ENCODE measurements around the gene SLC25A21.
"Not testable (repeated sequence)": the region's sequence is repeated elsewhere in the genome, so short reads cannot be mapped to it uniquely, and the experiment has no call there.

The SLC25A21 gene

DNA sequence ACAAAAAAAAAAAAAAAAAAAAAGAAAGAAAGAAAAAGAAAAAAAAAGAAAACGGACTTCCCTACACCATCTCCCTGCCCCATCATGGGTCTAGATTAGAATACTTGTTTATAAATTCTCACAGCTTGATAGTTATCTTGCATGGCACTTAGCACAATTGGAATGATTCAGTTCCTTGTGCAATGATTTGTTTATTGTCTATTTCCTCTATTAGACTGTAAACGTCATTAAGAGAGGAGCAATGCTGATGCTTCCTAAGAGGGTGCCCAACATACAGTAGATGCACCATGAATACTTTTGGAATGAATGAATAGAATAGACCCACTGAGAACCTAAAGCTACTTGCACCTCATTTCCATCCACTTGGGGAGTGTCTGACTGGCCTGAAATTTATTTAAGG, 469.9 kb downstream of the SLC25A21 start:
- peaks cover 2% of the 10 kb centered on the region for H3K79me1 ChIP-seq (ENCODE audit: low read length)
- no peak overlapping the region for H2BK12ac ChIP-seq (ENCODE audit: low read length)
- H4K91ac ChIP-seq (ENCODE audit: low read depth, low read length) = no peak overlapping the region
- DNase-seq = no peak
- no peak overlapping the region for H3K4me3 ChIP-seq (ENCODE audit: low read depth, low read length)
- peaks cover 7 to 22% of the 10 kb centered on the region in 2 experiments for H3K4me1 ChIP-seq (ENCODE audit: control insufficient read depth in 1 of 2, insufficient read depth in 2 of 2, low read length in 2 of 2)
- no peaks in the 10 kb centered on the region for H3K36me3 ChIP-seq (ENCODE audit: control insufficient read depth in 1 of 2, insufficient read depth in 2 of 2, low read length in 2 of 2)
- H3K4me2 ChIP-seq (ENCODE audit: low read length) = no peak overlapping the region
- no peak overlapping the region for H2BK120ac ChIP-seq (ENCODE audit: insufficient read depth, low read length, poor library complexity)
- H3K23ac ChIP-seq (ENCODE audit: low read length) = no peak overlapping the region
- H4K8ac ChIP-seq (ENCODE audit: low read depth, low read length) = no peak overlapping the region
- H2AFZ ChIP-seq (ENCODE audit: insufficient read depth, low read length, poor library complexity) = no peak overlapping the region
- H3K18ac ChIP-seq (ENCODE audit: low read length) = no peak overlapping the region
- no peak overlapping the region for H3K14ac ChIP-seq (ENCODE audit: low read length)
- H2AK5ac ChIP-seq (ENCODE audit: low read length) = no peak overlapping the region
- H3K9ac ChIP-seq (ENCODE audit: low read length) = no peak overlapping the region
- no peaks in the 10 kb centered on the region for H3K27me3 ChIP-seq (ENCODE audit: insufficient read depth, low read length)
- no peak overlapping the region for H3K27ac ChIP-seq (ENCODE audit: low read depth, low read length)
- no peak overlapping the region for H2BK5ac ChIP-seq (ENCODE audit: low read depth, low read length, poor library complexity)
- H3K79me2 ChIP-seq (ENCODE audit: control insufficient read depth, insufficient read depth, low read length, poor library complexity) = no peaks in the 10 kb centered on the region
- no peak overlapping the region for H4K12ac ChIP-seq (ENCODE audit: low read depth, low read length)
- no peak overlapping the region for H3K4ac ChIP-seq (ENCODE audit: low read depth, low read length)
- no peaks in the 10 kb centered on the region for H3K9me3 ChIP-seq (ENCODE audit: insufficient read depth, low read depth, low read length)
- no CpG with 5 or more reads among the region's 2 CpGs for WGBS (ENCODE audit: extremely low coverage, insufficient coverage, insufficient read length)

DNA sequence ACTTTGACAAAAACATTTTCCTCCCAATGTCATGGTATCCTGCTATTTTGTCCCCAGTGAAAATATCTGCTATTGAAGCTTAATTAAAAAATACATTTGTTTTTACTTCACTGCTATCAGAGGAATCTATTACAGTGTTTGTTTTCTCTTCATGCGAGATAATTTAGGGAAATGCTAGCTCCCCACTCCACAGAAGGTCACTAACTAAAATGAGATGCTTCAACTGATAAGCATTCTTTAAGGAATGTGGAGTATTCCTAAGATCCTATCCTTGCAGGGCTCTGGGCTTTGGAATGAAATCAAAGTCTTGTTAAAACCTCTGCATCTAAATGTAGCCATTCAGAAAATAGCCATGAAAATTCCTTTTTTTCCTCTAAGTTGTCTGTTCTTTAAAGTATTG, 471.3 kb downstream of the SLC25A21 start:
- Histone ChIP-seq H3K9ac (ENCODE audit: low read length) (no peak overlapping the region), H3K27ac (ENCODE audit: low read depth, low read length) (no peak overlapping the region), H4K12ac (ENCODE audit: low read depth, low read length) (no peak overlapping the region), H2BK120ac (ENCODE audit: insufficient read depth, low read length, poor library complexity) (no peak overlapping the region), H3K23ac (ENCODE audit: low read length) (no peak overlapping the region), H3K4me1 (ENCODE audit: control insufficient read depth in 1 of 2, insufficient read depth in 2 of 2, low read length in 2 of 2) (peaks cover 2 to 11% of the 10 kb centered on the region in 2 experiments), H3K4me3 (ENCODE audit: low read depth, low read length) (no peak overlapping the region), H2AK5ac (ENCODE audit: low read length) (no peak overlapping the region), H2BK5ac (ENCODE audit: low read depth, low read length, poor library complexity) (no peak overlapping the region), H4K91ac (ENCODE audit: low read depth, low read length) (no peak overlapping the region), H4K8ac (ENCODE audit: low read depth, low read length) (no peak overlapping the region), H3K9me3 (ENCODE audit: insufficient read depth, low read depth, low read length) (no peaks in the 10 kb centered on the region), H3K4me2 (ENCODE audit: low read length) (no peak overlapping the region), H2AFZ (ENCODE audit: insufficient read depth, low read length, poor library complexity) (no peak overlapping the region), H3K14ac (ENCODE audit: low read length) (no peak overlapping the region), H3K79me2 (ENCODE audit: control insufficient read depth, insufficient read depth, low read length, poor library complexity) (no peaks in the 10 kb centered on the region), H2BK12ac (ENCODE audit: low read length) (no peak overlapping the region), H3K18ac (ENCODE audit: low read length) (no peak overlapping the region), H3K79me1 (ENCODE audit: low read length) (no peaks in the 10 kb centered on the region), H3K36me3 (ENCODE audit: control insufficient read depth in 1 of 2, insufficient read depth in 2 of 2, low read length in 2 of 2) (no peaks in the 10 kb centered on the region), H3K27me3 (ENCODE audit: insufficient read depth, low read length) (no peaks in the 10 kb centered on the region), H3K4ac (ENCODE audit: low read depth, low read length) (no peak overlapping the region)
- no CpG with 5 or more reads among the region's 1 CpG for WGBS (ENCODE audit: extremely low coverage, insufficient coverage, insufficient read length)
- DNase-seq = no peak

DNA sequence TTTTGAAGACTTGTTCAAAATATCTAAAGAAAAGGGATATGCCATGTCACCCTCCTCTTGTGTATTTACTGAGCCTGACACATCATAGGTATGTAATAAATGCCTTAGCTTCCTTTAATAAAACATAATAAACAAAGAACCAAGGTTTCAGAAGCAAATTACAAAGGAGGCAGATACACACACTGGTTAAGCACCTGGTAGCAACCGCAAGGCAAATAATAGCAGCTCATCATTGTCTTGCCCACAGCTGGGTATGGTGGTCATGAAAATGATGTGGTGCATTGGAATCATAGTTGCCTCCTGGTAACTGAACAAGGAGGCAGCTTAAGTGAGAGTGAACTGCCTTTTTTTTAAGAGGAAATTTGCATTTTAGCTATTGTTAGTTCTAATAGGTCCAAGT, 471.8 kb downstream of the SLC25A21 start:
- H2BK120ac ChIP-seq (ENCODE audit: insufficient read depth, low read length, poor library complexity) = no peak overlapping the region
- H3K27me3 ChIP-seq (ENCODE audit: insufficient read depth, low read length) = no peaks in the 10 kb centered on the region
- peak overlapping the region; percentile 19 for H4K91ac ChIP-seq (ENCODE audit: low read depth, low read length)
- no peak for DNase-seq
- no peak overlapping the region for H3K18ac ChIP-seq (ENCODE audit: low read length)
- WGBS (ENCODE audit: extremely low coverage, insufficient coverage, insufficient read length) = no CpG with 5 or more reads among the region's 1 CpG
- H3K4ac ChIP-seq (ENCODE audit: low read depth, low read length) = no peak overlapping the region
- H4K12ac ChIP-seq (ENCODE audit: low read depth, low read length) = no peak overlapping the region
- H2AFZ ChIP-seq (ENCODE audit: insufficient read depth, low read length, poor library complexity) = no peak overlapping the region
- H2BK5ac ChIP-seq (ENCODE audit: low read depth, low read length, poor library complexity) = no peak overlapping the region
- no peak overlapping the region for H2BK12ac ChIP-seq (ENCODE audit: low read length)
- no peak overlapping the region for H3K4me2 ChIP-seq (ENCODE audit: low read length)
- no peak overlapping the region for H3K27ac ChIP-seq (ENCODE audit: low read depth, low read length)
- no peaks in the 10 kb centered on the region for H3K9me3 ChIP-seq (ENCODE audit: insufficient read depth, low read depth, low read length)
- no peak overlapping the region for H3K23ac ChIP-seq (ENCODE audit: low read length)
- H3K79me1 ChIP-seq (ENCODE audit: low read length) = no peaks in the 10 kb centered on the region
- no peak overlapping the region for H3K14ac ChIP-seq (ENCODE audit: low read length)
- no peak overlapping the region for H2AK5ac ChIP-seq (ENCODE audit: low read length)
- no peaks in the 10 kb centered on the region for H3K36me3 ChIP-seq (ENCODE audit: control insufficient read depth in 1 of 2, insufficient read depth in 2 of 2, low read length in 2 of 2)
- no peaks in the 10 kb centered on the region for H3K79me2 ChIP-seq (ENCODE audit: control insufficient read depth, insufficient read depth, low read length, poor library complexity)
- peaks cover 2 to 11% of the 10 kb centered on the region in 2 experiments for H3K4me1 ChIP-seq (ENCODE audit: control insufficient read depth in 1 of 2, insufficient read depth in 2 of 2, low read length in 2 of 2)
- H3K4me3 ChIP-seq (ENCODE audit: low read depth, low read length) = no peak overlapping the region
- no peak overlapping the region for H4K8ac ChIP-seq (ENCODE audit: low read depth, low read length)
- H3K9ac ChIP-seq (ENCODE audit: low read length) = no peak overlapping the region

DNA sequence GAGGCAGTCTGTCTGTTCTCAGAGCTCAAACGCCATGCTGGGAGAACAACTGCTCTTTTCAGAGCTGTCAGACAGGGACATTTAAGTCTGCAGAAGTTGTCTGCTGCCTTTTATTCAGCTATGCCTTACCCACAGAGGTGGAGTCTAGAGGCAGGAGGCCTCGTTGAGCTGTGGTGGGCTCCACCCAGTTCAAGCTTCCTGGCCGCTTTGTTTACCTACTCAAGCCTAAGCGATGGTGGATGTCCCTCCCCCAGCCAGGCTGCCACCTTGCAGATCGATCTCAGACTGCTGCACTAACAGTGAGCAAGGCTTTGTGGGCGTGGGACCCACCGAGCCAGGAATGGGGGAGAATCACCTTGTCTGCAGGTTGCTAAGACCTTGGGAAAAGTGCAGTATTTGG, 473.0 kb downstream of the SLC25A21 start:
- H3K4me2 ChIP-seq (ENCODE audit: low read length); DNase-seq; H3K27ac ChIP-seq (ENCODE audit: low read depth, low read length); H3K23ac ChIP-seq (ENCODE audit: low read length); H3K36me3 ChIP-seq (ENCODE audit: control insufficient read depth in 1 of 2, insufficient read depth in 2 of 2, low read length in 2 of 2); H3K18ac ChIP-seq (ENCODE audit: low read length); H3K79me1 ChIP-seq (ENCODE audit: low read length); H3K14ac ChIP-seq (ENCODE audit: low read length); H3K4ac ChIP-seq (ENCODE audit: low read depth, low read length); H4K8ac ChIP-seq (ENCODE audit: low read depth, low read length); H4K12ac ChIP-seq (ENCODE audit: low read depth, low read length); H3K79me2 ChIP-seq (ENCODE audit: control insufficient read depth, insufficient read depth, low read length, poor library complexity); H2BK120ac ChIP-seq (ENCODE audit: insufficient read depth, low read length, poor library complexity); H3K9ac ChIP-seq (ENCODE audit: low read length); H2AFZ ChIP-seq (ENCODE audit: insufficient read depth, low read length, poor library complexity); H3K4me3 ChIP-seq (ENCODE audit: low read depth, low read length); H3K27me3 ChIP-seq (ENCODE audit: insufficient read depth, low read length); H2BK5ac ChIP-seq (ENCODE audit: low read depth, low read length, poor library complexity); H3K9me3 ChIP-seq (ENCODE audit: insufficient read depth, low read depth, low read length); H4K91ac ChIP-seq (ENCODE audit: low read depth, low read length): not testable (repeated sequence)
- peak overlapping the region; percentile 11 for H2BK12ac ChIP-seq (ENCODE audit: low read length)
- peak overlapping the region; percentile 9 for H2AK5ac ChIP-seq (ENCODE audit: low read length)
- H3K4me1 ChIP-seq (ENCODE audit: control insufficient read depth in 1 of 2, insufficient read depth in 2 of 2, low read length in 2 of 2) = peaks cover 2 to 11% of the 10 kb centered on the region in 2 experiments
- WGBS (ENCODE audit: extremely low coverage, insufficient coverage, insufficient read length) = no CpG with 5 or more reads among the region's 7 CpGs
